Keratinocyte (primary cell): ENCODE measurements around the gene L1CAM. TPM values are rescaled to one million over a fixed set of nuclear protein-coding genes. Genes with fewer than 3 reads are reported as not detected.

ENCODE experiments used
- DNase-seq: peaks from one replicate; pipeline ENCODE4 v3.0.0-alpha.2; 2011; ENCODE audit warnings: low read depth, missing footprints, low spot score
- FAIRE-seq: peaks from 2 replicates; lab custom pipeline; 2011; peaks lifted over from hg19 to GRCh38; lab: Jason Lieb, UNC
- H2AFZ ChIP-seq: 2 replicates; pipeline ENCODE4 v1.6.0; 2012; ENCODE audit warnings: low read length, control low read depth, inconsistent platforms; ENCODE audit not compliant: control insufficient read depth
- H3K27ac ChIP-seq: 2 replicates; pipeline ENCODE4 v1.5.1; 2011; ENCODE audit warnings: low read length; ENCODE audit not compliant: control insufficient read depth, insufficient read depth
- H3K27me3 ChIP-seq: 3 replicates; pipeline ENCODE4 v1.6.0; 2011; ENCODE audit warnings: low read length; ENCODE audit not compliant: control insufficient read depth, insufficient read depth; ENCODE audit errors: extremely low read depth
- H3K36me3 ChIP-seq, 2 experiments: 2 replicates in 1 of 2; 3 replicates in 1 of 2; pipeline ENCODE4 v1.5.1; 2011; ENCODE audit warnings: low read length in 2 of 2, mild to moderate bottlenecking in 1 of 2; ENCODE audit not compliant: control insufficient read depth in 2 of 2, insufficient read depth in 2 of 2; ENCODE audit errors: extremely low read depth in 1 of 2
- H3K4me1 ChIP-seq: 3 replicates; pipeline ENCODE4 v1.5.1; 2011; ENCODE audit warnings: low read length; ENCODE audit not compliant: control insufficient read depth, insufficient read depth; ENCODE audit errors: extremely low read depth
- H3K4me2 ChIP-seq: 3 replicates; pipeline ENCODE4 v1.6.0; 2011; ENCODE audit warnings: low read depth, low read length; ENCODE audit not compliant: control insufficient read depth, insufficient read depth; ENCODE audit errors: extremely low read depth
- H3K4me3 ChIP-seq, 3 experiments: fragments of 200-600 bp in 1 of 3; sonication (generic) in 1 of 3; 2 replicates in 2 of 3; 3 replicates in 1 of 3; pipeline ENCODE4 v1.5.1; 2011 to 2016; ENCODE audit warnings: low read length in 3 of 3, mild to moderate bottlenecking in 3 of 3, control low read depth in 2 of 3, inconsistent platforms in 1 of 3, low read depth in 1 of 3, mixed read lengths in 1 of 3, mixed run types in 1 of 3, moderate library complexity in 1 of 3; ENCODE audit not compliant: control insufficient read depth in 2 of 3, insufficient read depth in 2 of 3; ENCODE audit errors: extremely low read depth in 1 of 3
- H3K79me2 ChIP-seq: 2 replicates; pipeline ENCODE4 v1.6.0; 2012; ENCODE audit warnings: low read length; ENCODE audit not compliant: control insufficient read depth, insufficient read depth
- H3K9ac ChIP-seq: 3 replicates; pipeline ENCODE4 v1.6.0; 2011; ENCODE audit warnings: low read length; ENCODE audit not compliant: control insufficient read depth, insufficient read depth; ENCODE audit errors: extremely low read depth
- H3K9me1 ChIP-seq: 3 replicates; pipeline ENCODE4 v1.6.0; 2011; ENCODE audit warnings: low read length; ENCODE audit not compliant: control insufficient read depth, insufficient read depth; ENCODE audit errors: extremely low read depth
- H3K9me3 ChIP-seq: 2 replicates; pipeline ENCODE4 v1.5.1; 2012; ENCODE audit warnings: low read depth, low read length; ENCODE audit not compliant: control insufficient read depth
- H4K20me1 ChIP-seq: 3 replicates; pipeline ENCODE4 v1.6.0; 2011; ENCODE audit warnings: low read length; ENCODE audit not compliant: control insufficient read depth, insufficient read depth; ENCODE audit errors: extremely low read depth
- EZH2 ChIP-seq: IDR thresholded peaks from one replicate; pipeline ENCODE4 v1.6.1; 2012; ENCODE audit warnings: inconsistent platforms, mild to moderate bottlenecking, low read length, moderate library complexity
- dilution Hi-C: fragments of 300-500 bp; cut with MboI; formaldehyde crosslinking; loops from one replicate; pipeline ENCODE4 v1.7.0; 2020; ENCODE audit warnings: low sequenced_read_pairs; ENCODE audit not compliant: extremely low pct_ligation_motif_present
- polyA plus RNA-seq, 5 experiments: library from polyadenylated mRNA; depleted of rRNA in 3 of 5; stranded (reverse) in 3 of 5; stranded (forward) in 1 of 5; unstranded in 1 of 5; fragments of >200 nt; gene quantifications; 1 replicate in 1 of 5; 2 replicates in 3 of 5; 3 replicates in 1 of 5; pipeline versions ENCODE4 v1.2.1 to v1.2.3, GENCODE V29; 2011 to 2012; ENCODE audit warnings: missing spikeins in 2 of 5, low read depth in 1 of 5, low replicate concordance in 1 of 5
- TF ChIP-seq, protein P1 (sequence below), 3 experiments: IDR thresholded peaks in 1 of 3; conservative IDR thresholded peaks in 1 of 3; optimal IDR thresholded peaks in 1 of 3; 2 replicates in 2 of 3; 3 replicates in 1 of 3; pipeline versions ENCODE3 to v1.5.1; 2011; ENCODE audit warnings: low read length in 3 of 3, mild to moderate bottlenecking in 3 of 3, moderate library complexity in 2 of 3, control low read depth in 1 of 3, inconsistent platforms in 1 of 3; ENCODE audit not compliant: insufficient read depth in 2 of 3; ENCODE audit errors: extremely low read depth in 1 of 3

L1CAM gene
- polyA plus RNA-seq, 1 donor (not counting 4 experiments of a cell fraction or from before 2014, with no cell fraction given): 18.2 TPM

DNA sequence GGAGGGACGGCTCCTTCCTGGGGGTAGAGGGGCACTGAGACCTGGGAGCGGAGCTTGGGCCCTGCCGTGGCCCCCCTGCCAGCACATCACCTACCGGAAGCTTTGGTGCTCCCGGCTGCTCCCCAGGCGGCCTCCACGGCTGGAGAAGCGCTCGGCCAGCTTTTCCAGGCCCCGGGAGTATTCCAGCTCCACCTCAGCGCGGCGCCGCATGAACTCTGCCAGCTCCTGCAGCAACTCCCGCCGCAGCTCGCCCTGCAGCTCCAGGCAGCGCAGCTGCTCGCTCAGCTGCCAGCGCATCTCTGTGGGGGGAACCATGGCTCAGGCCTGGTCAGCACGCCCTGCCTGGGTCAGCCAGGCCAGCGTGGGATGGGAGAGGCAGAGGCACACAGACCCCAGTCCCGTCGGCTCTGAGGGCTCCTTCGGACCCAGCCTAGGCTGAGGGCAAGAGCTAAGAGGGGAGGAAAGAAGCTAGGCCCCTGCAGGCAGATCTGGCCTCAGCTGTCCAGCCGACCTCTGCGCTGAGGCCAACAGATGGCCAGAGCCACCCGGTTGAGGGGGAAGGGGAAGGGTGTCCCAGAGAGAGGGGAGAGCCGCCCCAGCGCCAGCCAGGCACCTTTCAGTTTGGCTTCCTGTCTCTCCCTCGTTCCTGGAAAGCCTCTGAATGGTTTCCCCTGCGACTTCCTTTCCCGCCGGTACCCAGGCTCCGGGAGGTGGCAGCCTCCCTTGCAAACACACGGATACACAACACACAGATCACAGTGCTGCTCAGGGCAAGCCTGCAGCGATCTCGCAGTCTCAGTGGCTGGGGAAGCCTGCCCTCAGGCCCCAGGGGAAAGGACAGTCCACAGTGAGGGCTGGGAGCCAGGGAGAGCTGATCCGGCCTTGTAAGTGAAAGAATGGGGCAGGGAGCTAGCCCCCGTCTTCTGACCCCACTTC lies 35.8 kb upstream of the L1CAM start:
- H3K9me1 ChIP-seq: no peaks in the 10 kb centered on the region
- no peaks in the 10 kb centered on the region for H3K36me3 ChIP-seq
- FAIRE-seq (no peak), DNase-seq (no peak)
- H3K27me3 ChIP-seq: no peaks in the 10 kb centered on the region
- H3K4me3 ChIP-seq: no peak overlapping the region
- no peaks in the 10 kb centered on the region for H3K79me2 ChIP-seq
- H3K9ac ChIP-seq: no peak overlapping the region
- dilution Hi-C loops: no loop called here
- peaks cover 16% of the 10 kb centered on the region for H3K4me1 ChIP-seq
- no peak for TF ChIP-seq EZH2
- TF ChIP-seq, protein P1, sequence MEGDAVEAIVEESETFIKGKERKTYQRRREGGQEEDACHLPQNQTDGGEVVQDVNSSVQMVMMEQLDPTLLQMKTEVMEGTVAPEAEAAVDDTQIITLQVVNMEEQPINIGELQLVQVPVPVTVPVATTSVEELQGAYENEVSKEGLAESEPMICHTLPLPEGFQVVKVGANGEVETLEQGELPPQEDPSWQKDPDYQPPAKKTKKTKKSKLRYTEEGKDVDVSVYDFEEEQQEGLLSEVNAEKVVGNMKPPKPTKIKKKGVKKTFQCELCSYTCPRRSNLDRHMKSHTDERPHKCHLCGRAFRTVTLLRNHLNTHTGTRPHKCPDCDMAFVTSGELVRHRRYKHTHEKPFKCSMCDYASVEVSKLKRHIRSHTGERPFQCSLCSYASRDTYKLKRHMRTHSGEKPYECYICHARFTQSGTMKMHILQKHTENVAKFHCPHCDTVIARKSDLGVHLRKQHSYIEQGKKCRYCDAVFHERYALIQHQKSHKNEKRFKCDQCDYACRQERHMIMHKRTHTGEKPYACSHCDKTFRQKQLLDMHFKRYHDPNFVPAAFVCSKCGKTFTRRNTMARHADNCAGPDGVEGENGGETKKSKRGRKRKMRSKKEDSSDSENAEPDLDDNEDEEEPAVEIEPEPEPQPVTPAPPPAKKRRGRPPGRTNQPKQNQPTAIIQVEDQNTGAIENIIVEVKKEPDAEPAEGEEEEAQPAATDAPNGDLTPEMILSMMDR (optimal IDR thresholded peaks at IDR 0.05 in 1 of 3, IDR thresholded peaks at IDR 0.05 in 1 of 3, conservative IDR thresholded peaks at IDR 0.05 in 1 of 3; ENCODE audit: extremely low read depth in 1 of 3, insufficient read depth in 2 of 3, low read length in 3 of 3): no peak
- no peak overlapping the region for H3K27ac ChIP-seq
- H4K20me1 ChIP-seq: no peaks in the 10 kb centered on the region
- H2AFZ ChIP-seq: peak overlapping the region; percentile 65
- H3K4me2 ChIP-seq: peak overlapping the region; percentile 37
- H3K9me3 ChIP-seq: no peaks in the 10 kb centered on the region

DNA sequence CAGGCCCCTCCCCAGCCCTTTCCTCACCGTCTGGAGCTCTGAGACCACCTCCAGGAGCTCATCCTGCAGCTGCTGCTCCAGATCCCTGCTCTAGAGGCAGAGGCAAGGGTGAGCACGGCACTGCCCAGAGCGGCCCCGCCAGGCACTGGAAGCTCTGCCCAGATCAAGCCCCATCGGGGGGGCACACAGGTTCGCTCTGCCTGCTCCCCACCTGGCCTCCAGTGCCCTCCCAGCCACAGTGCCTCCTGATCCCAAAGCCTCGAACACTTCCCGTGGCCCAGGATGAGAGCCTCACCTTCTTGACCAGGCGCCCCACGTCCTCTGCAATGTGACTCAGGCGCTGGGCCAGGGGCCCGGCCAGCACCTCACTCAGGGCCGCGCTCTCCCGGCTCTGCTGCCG lies 35.1 kb upstream of the L1CAM start:
- DNase-seq (no peak), FAIRE-seq (no peak)
- Histone ChIP-seq H3K4me1 (peaks cover 16% of the 10 kb centered on the region), H4K20me1 (no peaks in the 10 kb centered on the region), H2AFZ (no peak overlapping the region), H3K36me3 (no peaks in the 10 kb centered on the region), H3K9me1 (no peaks in the 10 kb centered on the region), H3K4me2 (peak overlapping the region; percentile 37), H3K79me2 (no peaks in the 10 kb centered on the region), H3K9ac (no peak overlapping the region), H3K27ac (no peak overlapping the region), H3K9me3 (no peaks in the 10 kb centered on the region), H3K4me3 (no peak overlapping the region), H3K27me3 (no peaks in the 10 kb centered on the region)
- dilution Hi-C loops: no loop called here
- TF ChIP-seq, protein P1 (optimal IDR thresholded peaks at IDR 0.05 in 1 of 3, IDR thresholded peaks at IDR 0.05 in 1 of 3, conservative IDR thresholded peaks at IDR 0.05 in 1 of 3; ENCODE audit: extremely low read depth in 1 of 3, insufficient read depth in 2 of 3, low read length in 3 of 3): no peak
- no peak for TF ChIP-seq EZH2
